NCI-H526 treated with DMSO at 0.1 percent for 48 hours (cell line): ENCODE results near the gene MAPT.

Experiments used
- DNase-seq: peaks from one replicate; lab custom pipeline; 2025; lab: John Stamatoyannopoulos, UW

Gene MAPT

DNA sequence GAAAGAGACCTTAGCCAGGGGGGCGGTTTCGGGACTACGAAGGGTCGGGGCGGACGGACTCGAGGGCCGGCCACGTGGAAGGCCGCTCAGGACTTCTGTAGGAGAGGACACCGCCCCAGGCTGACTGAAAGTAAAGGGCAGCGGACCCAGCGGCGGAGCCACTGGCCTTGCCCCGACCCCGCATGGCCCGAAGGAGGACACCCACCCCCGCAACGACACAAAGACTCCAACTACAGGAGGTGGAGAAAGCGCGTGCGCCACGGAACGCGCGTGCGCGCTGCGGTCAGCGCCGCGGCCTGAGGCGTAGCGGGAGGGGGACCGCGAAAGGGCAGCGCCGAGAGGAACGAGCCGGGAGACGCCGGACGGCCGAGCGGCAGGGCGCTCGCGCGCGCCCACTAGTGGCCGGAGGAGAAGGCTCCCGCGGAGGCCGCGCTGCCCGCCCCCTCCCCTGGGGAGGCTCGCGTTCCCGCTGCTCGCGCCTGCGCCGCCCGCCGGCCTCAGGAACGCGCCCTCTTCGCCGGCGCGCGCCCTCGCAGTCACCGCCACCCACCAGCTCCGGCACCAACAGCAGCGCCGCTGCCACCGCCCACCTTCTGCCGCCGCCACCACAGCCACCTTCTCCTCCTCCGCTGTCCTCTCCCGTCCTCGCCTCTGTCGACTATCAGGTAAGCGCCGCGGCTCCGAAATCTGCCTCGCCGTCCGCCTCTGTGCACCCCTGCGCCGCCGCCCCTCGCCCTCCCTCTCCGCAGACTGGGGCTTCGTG lies at the start of gene MAPT:
Gene MAPT, plus strand, starts transcription at position 533 of the 763 bp plus-strand sequence. CDS start 67,784 bp downstream, outside the sequence.
- DNase-seq = peak; percentile 93

DNA sequence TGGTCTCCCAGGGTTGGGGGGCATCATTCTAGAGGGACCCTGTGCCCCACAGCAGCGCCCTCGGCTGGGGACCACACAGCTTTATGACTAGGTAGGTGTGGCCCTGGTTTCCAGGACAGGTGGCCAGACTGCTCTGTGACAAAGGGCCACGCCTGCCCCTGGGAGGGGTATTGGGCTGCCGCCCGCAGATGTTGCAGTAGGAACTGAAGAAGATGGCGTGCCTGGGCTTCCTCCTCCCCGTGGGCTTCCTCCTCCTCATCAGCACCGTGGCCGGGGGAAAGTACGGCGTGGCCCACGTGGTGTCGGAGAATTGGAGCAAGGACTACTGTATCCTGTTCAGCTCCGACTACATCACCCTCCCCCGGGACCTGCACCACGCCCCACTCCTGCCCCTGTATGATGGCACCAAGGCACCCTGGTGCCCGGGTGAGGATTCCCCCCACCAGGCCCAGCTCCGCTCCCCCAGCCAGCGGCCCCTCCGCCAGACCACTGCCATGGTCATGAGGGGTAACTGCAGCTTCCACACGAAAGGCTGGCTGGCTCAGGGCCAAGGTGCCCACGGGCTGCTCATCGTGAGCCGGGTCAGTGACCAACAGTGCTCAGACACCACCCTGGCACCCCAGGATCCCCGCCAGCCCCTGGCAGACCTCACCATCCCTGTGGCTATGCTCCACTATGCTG lies 49.5 kb upstream of the MAPT start, which contains the start of gene SPPL2C:
Gene SPPL2C, plus strand, starts transcription at position 187 of the 681 bp plus-strand sequence. Its CDS starts 26 bp downstream, at position 213.
- no peak for DNase-seq

DNA sequence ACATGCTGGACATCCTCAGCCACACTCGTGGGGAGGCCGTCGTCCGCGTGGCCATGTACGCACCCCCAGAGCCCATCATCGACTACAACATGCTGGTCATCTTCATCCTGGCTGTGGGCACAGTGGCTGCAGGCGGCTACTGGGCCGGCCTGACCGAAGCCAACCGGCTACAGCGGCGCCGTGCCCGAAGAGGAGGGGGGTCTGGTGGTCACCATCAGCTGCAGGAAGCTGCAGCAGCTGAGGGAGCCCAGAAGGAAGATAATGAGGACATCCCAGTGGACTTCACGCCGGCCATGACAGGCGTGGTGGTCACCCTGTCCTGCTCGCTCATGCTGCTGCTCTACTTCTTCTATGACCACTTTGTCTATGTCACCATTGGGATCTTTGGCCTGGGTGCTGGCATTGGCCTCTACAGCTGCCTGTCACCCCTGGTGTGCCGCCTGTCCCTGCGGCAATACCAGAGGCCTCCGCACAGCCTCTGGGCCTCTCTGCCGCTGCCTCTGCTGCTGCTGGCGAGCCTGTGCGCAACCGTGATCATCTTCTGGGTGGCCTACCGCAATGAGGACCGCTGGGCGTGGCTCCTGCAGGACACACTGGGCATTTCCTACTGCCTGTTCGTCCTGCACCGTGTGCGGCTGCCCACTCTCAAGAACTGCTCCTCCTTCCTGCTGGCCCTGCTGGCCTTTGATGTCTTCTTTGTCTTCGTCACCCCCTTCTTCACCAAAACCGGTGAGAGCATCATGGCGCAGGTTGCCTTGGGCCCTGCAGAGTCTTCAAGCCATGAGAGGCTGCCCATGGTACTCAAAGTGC lies 48.8 kb upstream of the MAPT start:
- DNase-seq = no peak

DNA sequence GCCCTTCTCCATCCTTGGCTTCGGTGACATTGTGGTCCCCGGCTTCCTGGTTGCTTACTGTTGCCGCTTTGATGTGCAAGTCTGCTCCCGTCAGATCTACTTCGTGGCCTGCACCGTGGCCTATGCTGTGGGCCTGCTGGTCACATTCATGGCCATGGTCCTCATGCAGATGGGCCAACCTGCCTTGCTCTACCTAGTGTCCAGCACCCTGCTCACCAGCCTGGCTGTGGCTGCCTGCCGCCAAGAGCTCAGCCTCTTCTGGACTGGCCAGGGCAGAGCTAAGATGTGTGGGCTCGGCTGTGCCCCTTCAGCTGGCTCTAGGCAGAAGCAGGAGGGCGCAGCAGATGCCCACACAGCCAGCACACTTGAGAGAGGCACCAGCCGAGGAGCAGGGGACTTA lies 48.1 kb upstream of the MAPT start:
- DNase-seq = no peak

DNA sequence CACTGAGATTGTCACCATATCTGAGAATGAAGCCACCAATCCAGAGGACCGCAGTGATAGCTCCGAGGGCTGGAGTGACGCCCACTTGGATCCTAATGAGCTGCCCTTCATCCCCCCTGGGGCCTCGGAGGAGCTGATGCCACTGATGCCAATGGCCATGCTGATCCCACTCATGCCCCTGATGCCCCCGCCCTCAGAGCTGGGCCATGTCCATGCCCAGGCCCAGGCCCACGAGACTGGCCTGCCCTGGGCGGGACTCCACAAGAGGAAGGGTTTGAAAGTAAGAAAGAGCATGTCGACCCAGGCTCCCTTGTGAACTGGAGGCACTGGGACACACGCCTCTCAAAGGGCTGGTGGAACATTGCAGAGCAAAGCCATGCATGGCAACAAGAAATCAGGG lies 47.7 kb upstream of the MAPT start:
- DNase-seq = no peak

DNA sequence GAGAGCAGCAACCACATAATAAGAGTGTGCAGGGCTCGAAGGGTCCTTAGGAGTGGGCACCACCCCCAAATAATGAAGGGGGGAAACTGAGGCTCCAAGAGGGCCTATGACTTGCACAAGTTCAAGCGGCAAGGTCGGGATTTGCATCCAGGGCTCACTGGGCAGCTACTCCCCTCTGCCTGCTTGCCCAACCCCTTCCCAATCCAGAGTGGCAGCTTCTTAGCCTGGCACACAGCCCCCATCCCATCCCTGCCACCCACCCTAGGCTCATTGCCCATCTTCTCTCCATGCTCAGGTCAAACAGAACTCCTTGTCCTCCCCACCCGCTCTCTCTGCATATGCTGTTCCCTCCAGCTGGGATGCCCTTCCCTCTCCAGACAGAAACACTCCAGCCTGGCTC lies 47.3 kb upstream of the MAPT start:
- no peak for DNase-seq

DNA sequence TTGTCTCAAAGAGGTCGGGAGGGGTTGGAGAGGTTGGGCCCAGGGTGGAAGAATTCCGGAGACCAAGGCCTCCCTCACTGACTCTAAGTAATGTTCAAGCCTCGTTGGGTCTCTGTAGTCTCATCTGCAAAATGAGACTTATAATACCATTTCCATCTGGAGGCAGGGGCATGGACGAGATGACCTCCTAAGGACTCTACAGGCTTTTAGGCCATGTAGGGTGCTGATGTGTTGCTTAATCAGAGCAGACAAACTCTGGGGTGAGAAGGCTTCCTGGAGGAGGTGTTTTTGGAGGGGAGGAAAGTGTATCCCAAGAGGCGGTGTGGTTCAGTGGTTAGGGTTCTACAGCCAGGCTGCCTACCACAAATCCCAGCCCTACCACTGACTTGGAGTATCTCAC lies 46.6 kb upstream of the MAPT start:
- DNase-seq = no peak

DNA sequence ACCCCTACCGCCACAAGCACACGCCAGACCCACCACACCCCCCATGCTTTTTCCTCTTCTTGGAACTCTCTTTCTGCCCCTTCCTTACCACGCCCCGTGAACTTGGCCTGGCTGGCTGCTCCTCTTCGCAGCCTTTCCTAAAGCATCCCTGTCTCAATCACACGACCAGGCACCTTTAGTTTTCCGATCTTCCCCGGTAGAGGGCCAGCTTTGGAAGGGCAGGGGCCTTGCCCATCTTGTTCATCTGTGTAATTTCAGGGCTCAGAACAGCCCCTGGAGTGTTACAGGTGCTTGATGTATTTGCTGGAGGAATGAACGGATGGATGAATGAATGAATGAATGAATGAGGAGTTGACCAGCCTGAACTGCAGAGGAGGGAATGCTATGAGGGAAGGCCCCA lies 45.9 kb upstream of the MAPT start:
- DNase-seq = no peak

DNA sequence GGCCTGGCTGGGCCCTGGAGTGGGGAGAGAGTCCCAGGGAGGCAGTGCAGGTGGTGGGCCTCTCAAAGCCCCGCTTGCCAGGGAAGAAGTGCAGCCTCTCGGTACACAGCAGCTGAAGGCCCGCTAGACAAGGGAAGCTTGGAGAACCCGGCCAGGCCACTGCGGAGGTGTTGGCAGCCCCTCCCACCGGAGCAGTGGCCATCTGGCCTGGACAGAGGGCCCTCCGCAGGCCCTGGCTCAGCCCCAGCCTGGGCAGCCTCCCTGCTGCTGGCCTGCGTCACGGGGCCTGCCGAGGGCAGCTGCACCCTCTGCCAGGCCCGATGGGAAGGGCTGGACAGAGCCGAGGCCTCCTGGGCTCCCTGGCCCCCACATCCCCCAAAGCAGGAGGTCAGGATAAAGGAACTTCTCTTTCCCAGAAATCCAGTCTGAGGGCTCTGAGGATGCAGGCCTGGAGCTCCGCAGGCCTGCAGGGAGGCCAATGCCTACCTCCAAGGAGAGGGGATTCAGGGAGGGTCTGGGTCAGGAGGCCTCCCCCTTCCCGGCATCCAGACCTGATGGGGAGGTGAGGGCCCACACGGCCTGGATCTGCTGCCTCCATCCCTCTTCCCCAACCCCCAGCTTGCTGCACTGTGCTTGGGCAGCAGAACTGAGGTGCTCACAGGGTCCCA lies 45.4 kb upstream of the MAPT start:
- DNase-seq = no peak

DNA sequence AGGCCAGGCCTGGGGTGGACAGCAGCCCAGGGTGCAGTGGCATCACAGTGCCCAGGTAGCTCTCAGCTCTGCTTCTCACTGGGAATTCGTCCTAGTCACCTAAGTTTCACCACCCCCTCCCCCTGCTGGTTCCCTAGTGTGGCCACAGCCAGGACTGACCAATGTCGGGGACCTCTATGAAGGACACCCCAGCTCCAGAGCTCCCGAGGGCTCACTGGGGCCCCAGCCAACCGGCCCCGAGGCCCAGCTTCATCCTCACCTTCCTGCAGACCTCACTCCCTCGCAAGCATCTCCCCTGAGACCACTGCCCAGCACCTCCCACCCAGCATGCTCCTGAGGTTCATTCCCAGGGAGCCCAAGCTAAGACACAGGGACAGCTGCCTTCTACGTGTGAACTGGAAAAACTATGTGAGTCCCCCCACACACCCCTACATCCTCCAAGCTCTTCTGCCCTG lies 44.8 kb upstream of the MAPT start:
- no peak for DNase-seq

DNA sequence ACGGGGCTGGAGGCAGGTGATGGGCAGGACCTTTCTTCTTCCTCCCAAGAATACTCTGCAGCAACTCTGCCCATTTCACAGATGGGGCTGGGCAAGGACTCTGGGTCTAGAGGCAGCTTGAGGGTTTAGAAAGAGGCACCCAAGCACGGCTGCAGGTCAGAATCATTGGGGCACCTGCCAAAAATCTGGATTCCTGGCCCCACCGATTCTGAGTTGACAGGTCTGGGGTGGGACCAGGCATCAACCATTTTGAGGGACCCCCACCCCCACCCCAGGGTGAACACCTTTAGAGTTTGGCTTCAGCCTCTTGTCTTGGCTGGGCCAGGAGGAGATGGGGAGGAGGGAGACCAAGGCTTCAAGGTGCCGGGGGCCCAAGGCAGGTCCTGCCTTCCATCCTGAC lies 44.3 kb upstream of the MAPT start:
- DNase-seq = no peak

DNA sequence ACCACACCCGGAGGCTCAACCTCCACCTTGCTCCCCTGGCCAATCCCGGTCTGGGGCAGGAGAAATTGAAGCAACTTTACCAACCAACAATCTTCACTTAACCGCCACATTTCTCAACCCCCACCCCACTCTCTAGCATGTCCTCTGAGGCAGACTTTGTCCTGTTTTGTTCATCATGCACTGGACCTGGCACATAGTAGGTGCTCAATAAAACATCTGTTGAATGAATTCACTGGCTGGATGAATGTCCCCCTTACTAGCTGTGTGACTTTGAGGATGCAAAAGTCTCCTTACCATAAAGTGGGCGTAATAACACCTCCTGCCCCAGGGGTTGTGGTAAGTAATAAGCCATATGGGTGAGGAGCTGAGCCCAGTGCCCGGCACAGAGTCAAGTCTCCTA lies 43.9 kb upstream of the MAPT start:
- DNase-seq = no peak

DNA sequence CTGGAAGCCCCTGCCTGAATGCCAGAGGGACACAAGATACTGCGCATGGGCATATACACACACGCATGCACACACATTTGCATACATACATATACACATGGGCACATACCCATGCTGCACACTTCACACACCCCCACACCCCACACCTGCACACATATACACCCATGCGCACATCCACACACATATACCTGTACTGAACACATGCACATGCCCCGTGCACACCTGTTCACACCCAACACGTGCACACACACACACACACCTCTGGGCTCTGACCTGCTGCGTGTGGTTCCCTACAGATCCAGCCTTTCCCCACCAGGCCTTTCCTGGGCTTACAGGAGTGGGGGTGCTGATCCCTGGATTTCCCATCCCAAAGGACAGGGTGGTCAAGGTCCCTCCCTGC lies 43.3 kb upstream of the MAPT start:
- DNase-seq = no peak

DNA sequence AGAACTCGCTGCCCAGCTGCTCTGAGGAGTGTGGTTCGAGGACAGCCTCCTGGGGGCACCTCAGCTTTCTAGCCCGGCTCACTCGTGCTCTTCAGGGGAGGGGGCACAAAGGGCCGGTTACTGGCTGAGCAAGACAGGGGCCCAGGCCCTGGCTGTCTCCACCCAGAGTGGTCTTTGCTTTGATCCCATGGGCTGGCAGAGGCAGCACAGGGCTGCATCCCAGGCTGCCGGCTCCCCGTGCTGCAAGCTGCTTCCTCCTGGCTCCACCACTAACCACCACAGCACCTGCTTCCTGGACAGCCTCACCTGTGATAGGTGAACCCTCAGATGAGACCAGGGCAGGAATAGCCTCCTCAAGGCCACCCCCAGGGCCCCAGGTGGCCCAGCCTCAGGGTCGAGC lies 42.9 kb upstream of the MAPT start:
- no peak for DNase-seq

DNA sequence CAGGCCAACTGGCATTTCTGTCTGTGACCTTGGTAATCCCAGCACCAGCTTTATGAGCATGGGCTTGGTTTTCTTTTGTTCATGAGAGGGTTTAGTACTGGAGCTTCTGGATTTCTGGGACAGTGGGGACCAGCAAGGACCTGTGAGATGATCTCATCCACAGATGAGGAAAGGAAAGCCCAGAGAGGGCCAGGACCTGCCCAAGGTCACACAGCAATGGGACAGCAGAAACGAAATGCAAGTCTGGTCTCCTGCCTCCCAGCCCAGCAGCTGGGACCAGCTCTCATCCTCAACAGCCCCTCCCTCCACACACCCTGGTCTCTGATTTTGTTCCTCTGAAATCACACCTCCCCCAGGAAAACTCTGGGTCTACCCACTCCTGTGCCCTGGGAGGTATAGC lies 42.5 kb upstream of the MAPT start:
- no peak for DNase-seq

DNA sequence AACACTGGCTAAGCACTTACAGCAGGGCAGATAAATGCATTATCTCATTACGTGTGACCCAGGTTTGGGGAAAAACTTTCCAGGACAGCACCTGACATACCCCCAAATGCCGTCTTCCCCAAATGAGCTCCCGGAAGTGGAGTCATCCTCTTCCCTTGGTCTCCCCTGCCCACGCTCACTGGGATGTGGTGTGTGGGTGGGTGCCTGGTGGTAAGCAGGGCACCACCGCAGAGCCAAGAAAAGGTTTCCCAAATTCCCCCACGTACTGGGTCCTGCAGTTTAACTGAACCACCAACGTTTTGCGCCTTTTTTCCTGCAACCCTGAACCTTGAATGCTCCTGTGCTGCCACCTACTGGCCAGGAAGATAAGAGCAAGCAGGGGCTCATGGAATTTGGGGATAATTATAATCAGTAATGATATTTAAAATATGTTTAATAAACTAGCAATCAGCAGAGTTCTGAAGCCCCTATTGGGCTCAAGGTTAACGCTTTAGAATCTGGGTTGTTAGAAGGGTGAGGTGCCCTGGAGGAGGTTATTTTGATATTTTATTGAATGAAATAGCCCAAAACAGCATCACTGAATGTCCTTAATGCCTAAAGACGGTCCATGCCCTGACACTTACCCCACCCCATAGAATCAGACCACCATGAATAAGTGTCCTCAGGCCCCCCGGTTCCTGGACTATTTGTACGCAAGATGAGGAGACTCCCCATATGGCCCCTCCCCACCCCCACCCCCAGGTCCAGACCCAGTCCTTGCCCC lies 41.6 kb upstream of the MAPT start:
- peak; percentile 43 for DNase-seq

DNA sequence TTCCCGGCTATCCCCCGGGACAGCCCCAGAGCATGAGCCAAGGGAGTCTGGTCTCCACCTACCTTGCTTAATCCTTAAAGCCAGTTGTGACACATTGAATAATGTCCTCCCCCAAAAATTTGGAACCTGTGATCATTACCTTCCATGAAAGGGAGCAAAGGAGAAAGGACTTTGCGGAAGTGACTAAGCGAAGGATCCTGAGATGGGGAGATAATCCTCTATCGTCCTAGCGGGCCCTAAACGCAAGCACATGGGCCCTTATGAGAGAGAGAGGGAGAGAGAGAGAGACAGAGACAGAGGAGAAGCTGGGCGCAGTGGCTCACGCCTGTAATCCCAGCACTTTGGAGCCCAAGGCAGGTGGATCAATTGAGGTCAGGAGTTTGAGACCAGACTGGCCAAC lies 40.1 kb upstream of the MAPT start:
- DNase-seq = no peak

DNA sequence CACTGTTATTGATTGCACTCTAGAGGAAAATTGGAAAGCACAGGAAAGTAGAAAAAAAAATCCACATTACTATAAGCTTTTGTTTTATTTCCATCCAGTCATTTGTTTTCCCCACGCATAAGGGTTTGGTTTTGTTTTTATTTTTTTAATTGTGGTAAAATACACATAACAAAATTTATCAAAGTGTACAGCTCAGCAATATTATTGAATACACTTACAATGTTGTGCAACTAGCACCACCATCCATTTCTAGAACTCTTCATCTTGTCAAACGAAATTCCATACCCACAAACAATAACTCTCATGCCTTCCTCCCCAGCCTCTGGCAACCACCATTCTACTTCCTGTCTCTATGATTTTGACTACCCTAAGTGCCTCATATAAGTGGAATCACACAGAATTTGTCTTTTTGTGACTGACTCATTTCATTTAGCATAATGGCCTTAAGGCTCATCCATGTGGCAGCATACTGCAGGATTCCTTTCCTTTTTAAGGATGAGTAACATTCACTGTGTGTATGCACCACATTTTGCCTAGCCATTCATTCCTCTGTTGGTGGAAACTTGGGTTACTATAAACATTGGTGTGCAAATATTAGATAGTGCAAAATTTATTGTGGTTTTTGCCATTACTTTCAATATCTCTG lies 38.5 kb upstream of the MAPT start:
- DNase-seq = no peak

DNA sequence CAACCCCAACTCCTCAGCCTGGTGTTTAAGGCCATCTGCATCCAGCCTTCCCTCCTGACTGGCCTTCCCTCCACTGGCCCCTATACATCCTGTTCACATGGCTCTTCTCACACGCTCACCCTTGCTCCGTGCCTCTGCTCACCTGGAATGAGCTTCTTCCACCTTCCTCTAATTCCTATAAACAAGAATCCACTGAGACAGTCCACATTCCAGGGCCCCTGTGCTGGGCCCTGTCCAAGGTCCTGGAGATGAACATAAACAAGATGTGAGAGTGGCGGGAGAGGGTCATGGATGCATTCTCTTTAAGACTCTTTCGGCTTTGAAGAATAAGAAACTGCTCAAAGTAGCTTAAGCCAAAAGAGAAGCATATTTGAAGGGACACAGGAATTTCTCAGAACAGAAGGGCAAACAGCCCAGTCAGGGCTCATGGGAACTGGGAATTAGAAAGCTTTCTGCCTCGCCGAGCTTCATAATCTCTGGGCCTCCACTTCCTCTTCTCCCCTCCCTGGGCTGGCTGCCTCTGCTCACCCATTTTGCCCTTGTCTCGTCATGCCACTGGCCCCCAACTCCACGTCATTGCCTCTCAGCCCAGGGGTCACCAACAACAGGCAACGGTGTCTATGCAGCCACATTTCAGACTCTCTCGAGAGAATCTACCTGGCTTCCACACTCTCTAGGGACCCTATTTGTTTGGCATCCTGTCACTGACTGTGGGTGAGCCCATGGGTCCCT lies 36.2 kb upstream of the MAPT start:
- DNase-seq = no peak

DNA sequence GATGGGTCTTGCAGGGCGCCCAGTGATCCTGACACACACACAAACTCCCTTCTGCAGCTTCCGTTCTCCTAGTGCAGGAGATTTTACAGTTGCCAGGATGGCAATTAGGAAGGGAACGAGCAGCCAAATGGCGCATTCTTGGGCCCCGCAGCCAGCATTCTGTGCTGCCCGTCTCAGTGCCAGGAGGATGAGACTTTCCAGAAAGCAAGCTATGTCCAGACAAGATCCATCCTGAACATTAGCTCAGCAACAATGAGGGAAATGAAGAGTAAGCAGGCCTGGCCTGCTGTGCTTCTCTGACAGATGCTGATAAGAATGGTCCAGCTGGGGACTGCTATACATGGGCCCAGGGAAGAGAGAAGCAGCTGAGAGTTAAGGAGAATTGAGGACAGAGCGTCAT lies 33.2 kb upstream of the MAPT start:
- no peak for DNase-seq
